K562 (cell line): ENCODE data around the gene KLK2. TPM values are rescaled to one million over a fixed set of nuclear protein-coding genes. Genes with fewer than 3 reads are reported as not detected.

Source experiments
- ATAC-seq: fragments of 200-7000 bp; cut with Tn5 transposase; 3 replicates; pipeline ENCODE4 v1.9.1; 2020; ENCODE audit warnings: moderate library complexity
- BruUV-seq: library from RNA; stranded (reverse); fragments of 400-500 nt; replicated peaks from 2 replicates; lab custom pipeline; 2021; lab: Mats Ljungman, UMichigan
- CTCF ChIA-PET: fragments of 300-600 bp; formaldehyde crosslinking; extraction: SDS; loops from one replicate; lab custom pipeline; 2021; ENCODE audit warnings: low intra/inter-chr PET ratio; lab: Yijun Ruan, JAX
- POLR2A ChIA-PET: fragments of 300-600, 350-650 bp; sonication (Branson Sonifier 250); formaldehyde crosslinking; extraction: SDS; loops from one replicate; lab custom pipeline; 2021; ENCODE audit warnings: antibody characterized with exemption, inconsistent platforms; lab: Yijun Ruan, JAX
- DNase-seq, 4 experiments: peaks; one replicate each; pipeline versions ENCODE4 v3.0.0 to v3.0.0-alpha.2; 2011 to 2018; ENCODE audit warnings: low spot score in 3 of 4, mixed read lengths in 3 of 4; ENCODE audit errors: extremely low read depth in 1 of 4
- FAIRE-seq: peaks from 2 replicates; lab custom pipeline; 2011; peaks lifted over from hg19 to GRCh38; lab: Jason Lieb, UNC
- H2AFZ ChIP-seq: 2 replicates; pipeline ENCODE4 v1.6.0; 2011; ENCODE audit warnings: low read depth, low read length, control low read depth, inconsistent platforms
- H3K27ac ChIP-seq: fragments of 200-600 bp; 3 replicates; pipeline ENCODE4 v1.8.0; 2011; ENCODE audit warnings: low read depth, mild to moderate bottlenecking, control low read depth, inconsistent platforms, low read length, moderate library complexity, mixed read lengths; ENCODE audit errors: extremely low read depth
- H3K27me3 ChIP-seq, 2 experiments: fragments of 300-600 bp in 1 of 2; 2 replicates in 1 of 2; 3 replicates in 1 of 2; pipeline versions ENCODE4 v1.6.0 to v1.8.0; 2011; ENCODE audit warnings: inconsistent platforms in 2 of 2, low read length in 2 of 2, mild to moderate bottlenecking in 1 of 2, mixed read lengths in 1 of 2, moderate library complexity in 1 of 2; ENCODE audit not compliant: control insufficient read depth in 2 of 2, insufficient read depth in 2 of 2
- H3K36me3 ChIP-seq: fragments of 300-600 bp; 3 replicates; pipeline ENCODE4 v1.8.0; 2011; ENCODE audit warnings: mild to moderate bottlenecking, low read length, inconsistent platforms; ENCODE audit not compliant: control insufficient read depth, insufficient read depth
- H3K4me1 ChIP-seq, 2 experiments: fragments of 200-600 bp in 1 of 2; replicated peaks in 1 of 2; 2 replicates in 1 of 2; 3 replicates in 1 of 2; pipeline versions ENCODE4 v1.5.1 to v1.8.0; 2011; ENCODE audit warnings: inconsistent platforms in 2 of 2, low read length in 2 of 2, mild to moderate bottlenecking in 1 of 2, mixed read lengths in 1 of 2, moderate library complexity in 1 of 2; ENCODE audit not compliant: control insufficient read depth in 2 of 2, insufficient read depth in 2 of 2
- H3K4me2 ChIP-seq: 2 replicates; pipeline ENCODE4 v1.6.1; 2011; ENCODE audit warnings: low read length, control low read depth, inconsistent platforms, mixed read lengths; ENCODE audit not compliant: insufficient read depth
- H3K4me3 ChIP-seq: fragments of 200-600 bp; sonication (generic), shearing (Covaris generic); 2 replicates; pipeline ENCODE4 v1.5.1; 2016; ENCODE audit warnings: control low read depth, inconsistent platforms
- H3K79me2 ChIP-seq: fragments of 200-600 bp; 3 replicates; pipeline ENCODE4 v1.8.0; 2011; ENCODE audit warnings: low read length, inconsistent platforms; ENCODE audit not compliant: control insufficient read depth, insufficient read depth
- H3K9ac ChIP-seq, 2 experiments: 2 replicates each; pipeline versions ENCODE4 v1.6.0 to v1.6.1; 2011; ENCODE audit warnings: low read depth in 2 of 2, low read length in 2 of 2, control low read depth in 1 of 2, inconsistent platforms in 1 of 2, mild to moderate bottlenecking in 1 of 2, mixed read lengths in 1 of 2; ENCODE audit not compliant: insufficient read depth in 1 of 2
- H3K9me1 ChIP-seq: one replicate; pipeline ENCODE4 v1.6.0; 2011; ENCODE audit warnings: inconsistent platforms, mild to moderate bottlenecking, low read length, moderate library complexity; ENCODE audit not compliant: control insufficient read depth, insufficient read depth
- H3K9me3 ChIP-seq: replicated peaks from 2 replicates; pipeline ENCODE4 v1.5.1; 2011; ENCODE audit warnings: low read depth, low read length, inconsistent platforms; ENCODE audit not compliant: control insufficient read depth, insufficient read depth
- H4K20me1 ChIP-seq: replicated peaks from 2 replicates; pipeline ENCODE4 v1.6.1; 2011; ENCODE audit warnings: low read length, inconsistent platforms, mixed read lengths; ENCODE audit not compliant: control insufficient read depth, insufficient read depth
- BRCA1 ChIP-seq, 2 experiments: fragments of 450-650 bp in 1 of 2; sonication (generic) in 1 of 2; formaldehyde crosslinking in 1 of 2; IDR thresholded peaks; 2 replicates each; pipeline versions ENCODE4 v1.5.0 to v1.6.1; 2017 to 2020; ENCODE audit warnings: mild to moderate bottlenecking in 1 of 2, missing genetic modification reagents in 1 of 2
- CBX3 ChIP-seq, 2 experiments: IDR thresholded peaks; 1 replicate in 1 of 2; 2 replicates in 1 of 2; pipeline ENCODE4 v1.6.1; 2012; ENCODE audit warnings: inconsistent platforms in 2 of 2, low read length in 2 of 2, borderline replicate concordance in 1 of 2, control low read depth in 1 of 2
- ERF ChIP-seq: fragments of 450-650 bp; formaldehyde crosslinking; IDR thresholded peaks from 2 replicates; pipeline ENCODE4 v1.4.0; 2020; ENCODE audit warnings: mild to moderate bottlenecking, mixed read lengths
- MBD2 ChIP-seq: sonication (generic); IDR thresholded peaks from 2 replicates; pipeline ENCODE4 v1.6.1; 2016; ENCODE audit warnings: low read depth, borderline replicate concordance
- NR3C1 ChIP-seq: sonication (generic); formaldehyde crosslinking; IDR thresholded peaks from 2 replicates; pipeline ENCODE4 v1.8.1; 2022; ENCODE audit warnings: missing genetic modification reagents
- RAD51 ChIP-seq: fragments of 450-650 bp; IDR thresholded peaks from 2 replicates; pipeline ENCODE4 v1.7.1; 2016; ENCODE audit warnings: low read depth, mild to moderate bottlenecking, borderline replicate concordance
- RUNX1 ChIP-seq: sonication (generic); IDR thresholded peaks from 2 replicates; pipeline ENCODE4 v1.6.1; 2016; ENCODE audit warnings: antibody characterized with exemption, low read depth
- SRSF7 ChIP-seq: fragments of 200-400 bp; formaldehyde crosslinking; optimal IDR thresholded peaks from 2 replicates; pipeline ENCODE3; 2017; ENCODE audit warnings: mild to moderate bottlenecking, low read depth, low read length
- TRIM28 ChIP-seq: fragments of 450-650 bp; IDR thresholded peaks from 2 replicates; pipeline ENCODE4 v1.6.1; 2017
- ZBTB7A ChIP-seq: IDR thresholded peaks from 2 replicates; pipeline ENCODE4 v1.6.1; 2011; ENCODE audit warnings: low read depth, mild to moderate bottlenecking, low read length, moderate library complexity, borderline replicate concordance; ENCODE audit not compliant: control insufficient read depth
- ZC3H4 ChIP-seq: sonication (generic); formaldehyde crosslinking; IDR thresholded peaks from 2 replicates; pipeline ENCODE4 v1.9.0; 2021; ENCODE audit warnings: missing genetic modification reagents, borderline replicate concordance
- ZEB2 ChIP-seq: fragments of 450-650 bp; IDR thresholded peaks from 2 replicates; pipeline ENCODE4 v1.6.1; 2016
- ZNF586 ChIP-seq: fragments of 450-650 bp; formaldehyde crosslinking; conservative IDR thresholded peaks from 2 replicates; pipeline ENCODE4 v1.4.0; 2020; ENCODE audit warnings: mild to moderate bottlenecking, moderate library complexity
- WGBS: fragments of 100-300 bp; shearing (Covaris generic); methylation state at CpG from one replicate; pipeline ENCODE4 v1.1.6; 2016; ENCODE audit warnings: low coverage, mixed read lengths; ENCODE audit not compliant: insufficient coverage; ENCODE audit errors: missing lambda C conversion rate; 5-methylcytosine and 5-hydroxymethylcytosine counted together
- in situ Hi-C: fragments of 300-500 bp; cut with MboI; formaldehyde crosslinking; loops from 4 replicates; pipeline ENCODE4 v1.15.0; 2018; ENCODE audit warnings: inconsistent platforms, mixed read lengths
- intact Hi-C: fragments of 100-400 bp; cut with micrococcal nuclease; formaldehyde crosslinking; loops from 2 replicates; pipeline ENCODE4 v1.14.2; 2022
- polyA plus RNA-seq, 8 experiments: library from polyadenylated mRNA; depleted of rRNA in 4 of 8; stranded (reverse) in 5 of 8; unstranded in 3 of 8; fragments of >200 nt; fragmentation: Nextera tagmentation in 2 of 8; fragmentation: Illumina TruSeq in 1 of 8; extraction: Ambion mirVana in 2 of 8; extraction: Trizol in 1 of 8; gene quantifications; 2 replicates each; pipeline versions ENCODE4 v1.2.1 to v1.2.3, GENCODE V29; 2011 to 2014; ENCODE audit warnings: inconsistent platforms in 1 of 8, missing spikeins in 1 of 8
- total RNA-seq, 7 experiments: library from RNA; depleted of rRNA in 6 of 7; stranded (reverse); fragments of >200 nt in 6 of 7; fragmentation: Illumina TruSeq in 2 of 7; extraction: Trizol in 2 of 7; gene quantifications; 2 replicates each; pipeline versions ENCODE4 v1.2.1 to v1.2.3, GENCODE V29; 2011 to 2021; ENCODE audit warnings: low replicate concordance in 1 of 7
- TF ChIP-seq, protein P1 (sequence below): sonication (generic); formaldehyde crosslinking; IDR thresholded peaks from 2 replicates; pipeline ENCODE4 v1.9.0; 2022; ENCODE audit warnings: mild to moderate bottlenecking, missing genetic modification reagents
- TF ChIP-seq, protein P2 (sequence below): fragments of 450-650 bp; IDR thresholded peaks from 2 replicates; pipeline ENCODE4 v1.6.1; 2018; ENCODE audit warnings: mild to moderate bottlenecking, low read depth; ENCODE audit not compliant: partially characterized antibody
- TF ChIP-seq, protein P3 (sequence below): sonication (generic); formaldehyde crosslinking; IDR thresholded peaks from 2 replicates; pipeline ENCODE4 v1.9.0; 2022; ENCODE audit warnings: mild to moderate bottlenecking, missing genetic modification reagents

The KLK2 gene
- total and polyA plus RNA-seq, 9 of the 15 experiments (the other 6 are each of a cell fraction or from before 2014, with no cell fraction given), result 0.11 to 0.47 (median 0.23) TPM; not detected in 1

DNA sequence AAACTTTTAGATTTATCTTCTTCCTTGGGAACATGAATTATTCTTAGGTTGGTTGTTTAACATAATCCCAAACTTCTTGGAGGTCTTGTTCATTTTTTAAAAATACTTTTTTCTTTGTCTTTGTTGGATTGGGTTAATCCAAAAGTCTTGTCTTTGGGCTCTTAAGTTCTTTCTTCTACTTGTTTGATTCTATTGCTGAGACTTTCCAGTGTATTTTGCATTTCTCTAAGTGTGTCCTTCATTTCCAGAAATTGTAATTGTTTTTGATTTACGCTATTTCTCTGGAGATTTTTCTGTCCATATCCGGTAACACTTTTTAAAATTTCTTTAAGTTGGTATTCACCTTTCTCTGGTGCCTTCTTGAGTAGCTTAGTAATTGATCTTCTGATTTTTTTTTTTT lies 30.0 kb upstream of the KLK2 start:
- Histone ChIP-seq H3K79me2 (no peaks in the 10 kb centered on the region), H3K4me1 (no peaks in the 10 kb centered on the region; a peak in 1 of 5 replicates), H3K36me3 (no peaks in the 10 kb centered on the region), H3K9ac (no peak overlapping the region), H2AFZ (no peak overlapping the region), H3K4me3 (no peak overlapping the region), H3K27me3 (peaks cover 2 to 27% of the 10 kb centered on the region in 2 experiments; a peak in 3 of 5 replicates), H3K27ac (no peak overlapping the region), H4K20me1 (no peaks in the 10 kb centered on the region), H3K9me3 (peaks cover 2% of the 10 kb centered on the region; the same call in 1 of the 2 replicates), H3K4me2 (no peak overlapping the region), H3K9me1 (no peaks in the 10 kb centered on the region)
- TF ChIP-seq ZNF586 (CRISPR knock-in tag), result no peak
- TF ChIP-seq RUNX1, result no peak
- TF ChIP-seq SRSF7, result no peak
- 0 out of 3 replicates have a peak, but pooled peaks of 1 of the 2 experiments have one; percentile 23 for TF ChIP-seq CBX3 (IDR thresholded peaks at IDR 0.05; ENCODE audit: borderline replicate concordance in 1 of 2, low read length in 2 of 2)
- no peak for TF ChIP-seq ZC3H4 (CRISPR knock-in tag)
- TF ChIP-seq ZEB2, result no peak
- TF ChIP-seq, protein P1, sequence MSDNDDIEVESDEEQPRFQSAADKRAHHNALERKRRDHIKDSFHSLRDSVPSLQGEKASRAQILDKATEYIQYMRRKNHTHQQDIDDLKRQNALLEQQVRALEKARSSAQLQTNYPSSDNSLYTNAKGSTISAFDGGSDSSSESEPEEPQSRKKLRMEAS (CRISPR knock-in tag), result no peak
- peak; percentile 85 for TF ChIP-seq TRIM28
- TF ChIP-seq NR3C1 (CRISPR knock-in tag), result no peak
- TF ChIP-seq ERF (CRISPR knock-in tag), result no peak
- TF ChIP-seq, protein P2, sequence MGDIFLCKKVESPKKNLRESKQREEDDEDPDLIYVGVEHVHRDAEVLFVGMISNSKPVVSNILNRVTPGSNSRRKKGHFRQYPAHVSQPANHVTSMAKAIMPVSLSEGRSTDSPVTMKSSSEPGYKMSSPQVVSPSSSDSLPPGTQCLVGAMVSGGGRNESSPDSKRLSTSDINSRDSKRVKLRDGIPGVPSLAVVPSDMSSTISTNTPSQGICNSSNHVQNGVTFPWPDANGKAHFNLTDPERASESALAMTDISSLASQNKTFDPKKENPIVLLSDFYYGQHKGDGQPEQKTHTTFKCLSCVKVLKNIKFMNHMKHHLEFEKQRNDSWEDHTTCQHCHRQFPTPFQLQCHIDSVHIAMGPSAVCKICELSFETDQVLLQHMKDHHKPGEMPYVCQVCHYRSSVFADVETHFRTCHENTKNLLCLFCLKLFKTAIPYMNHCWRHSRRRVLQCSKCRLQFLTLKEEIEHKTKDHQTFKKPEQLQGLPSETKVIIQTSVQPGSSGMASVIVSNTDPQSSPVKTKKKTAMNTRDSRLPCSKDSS, result peak; percentile 65
- TF ChIP-seq RAD51, result no peak
- TF ChIP-seq ZBTB7A, result no peak
- no peak for TF ChIP-seq MBD2
- TF ChIP-seq BRCA1 (IDR thresholded peaks at IDR 0.05), result no peak
- TF ChIP-seq BRCA1 (CRISPR knock-in tag; IDR thresholded peaks at IDR 0.05), result no peak
- TF ChIP-seq, protein P3, sequence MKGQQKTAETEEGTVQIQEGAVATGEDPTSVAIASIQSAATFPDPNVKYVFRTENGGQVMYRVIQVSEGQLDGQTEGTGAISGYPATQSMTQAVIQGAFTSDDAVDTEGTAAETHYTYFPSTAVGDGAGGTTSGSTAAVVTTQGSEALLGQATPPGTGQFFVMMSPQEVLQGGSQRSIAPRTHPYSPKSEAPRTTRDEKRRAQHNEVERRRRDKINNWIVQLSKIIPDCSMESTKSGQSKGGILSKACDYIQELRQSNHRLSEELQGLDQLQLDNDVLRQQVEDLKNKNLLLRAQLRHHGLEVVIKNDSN (CRISPR knock-in tag), result no peak
- ChIA-PET POLR2A (interaction anchor here (0.6 to 1.0 kb wide), 2 partner anchors 9 to 179 kb away, joined by 3 read pairs; partner anchors contain the start of gene KLK15), CTCF (no interaction called here)
- intact Hi-C loops (no loop called here), in situ Hi-C loops (no loop called here)
- ATAC-seq (no peak), FAIRE-seq (no peak), DNase-seq (no peak)
- BruUV-seq, result no TSS peak
- WGBS, result 13% methylated on average over 2 of the region's 2 CpGs
